DOHH2 (cell line): ENCODE results near the gene ITGA8.

Experiments used
- EZH2phosphoT487 ChIP-seq: fragments of 200-600 bp; sonication (generic); IDR thresholded peaks from 2 replicates; pipeline ENCODE4 v1.6.1; 2017; ENCODE audit warnings: borderline replicate concordance, mild to moderate bottlenecking, antibody characterized with exemption, low read length, moderate library complexity, mixed read lengths
- TF ChIP-seq, protein P1 (sequence below): fragments of 200-600 bp; sonication (generic); IDR thresholded peaks from one replicate; pipeline ENCODE4 v1.5.1; 2014; ENCODE audit warnings: antibody characterized with exemption, mild to moderate bottlenecking, low read depth, low read length; ENCODE audit not compliant: poor library complexity, severe bottlenecking

GRCh38 chr10:15539262-15539661, 180.5 kb downstream of the ITGA8 start:
- TF ChIP-seq, protein P1, sequence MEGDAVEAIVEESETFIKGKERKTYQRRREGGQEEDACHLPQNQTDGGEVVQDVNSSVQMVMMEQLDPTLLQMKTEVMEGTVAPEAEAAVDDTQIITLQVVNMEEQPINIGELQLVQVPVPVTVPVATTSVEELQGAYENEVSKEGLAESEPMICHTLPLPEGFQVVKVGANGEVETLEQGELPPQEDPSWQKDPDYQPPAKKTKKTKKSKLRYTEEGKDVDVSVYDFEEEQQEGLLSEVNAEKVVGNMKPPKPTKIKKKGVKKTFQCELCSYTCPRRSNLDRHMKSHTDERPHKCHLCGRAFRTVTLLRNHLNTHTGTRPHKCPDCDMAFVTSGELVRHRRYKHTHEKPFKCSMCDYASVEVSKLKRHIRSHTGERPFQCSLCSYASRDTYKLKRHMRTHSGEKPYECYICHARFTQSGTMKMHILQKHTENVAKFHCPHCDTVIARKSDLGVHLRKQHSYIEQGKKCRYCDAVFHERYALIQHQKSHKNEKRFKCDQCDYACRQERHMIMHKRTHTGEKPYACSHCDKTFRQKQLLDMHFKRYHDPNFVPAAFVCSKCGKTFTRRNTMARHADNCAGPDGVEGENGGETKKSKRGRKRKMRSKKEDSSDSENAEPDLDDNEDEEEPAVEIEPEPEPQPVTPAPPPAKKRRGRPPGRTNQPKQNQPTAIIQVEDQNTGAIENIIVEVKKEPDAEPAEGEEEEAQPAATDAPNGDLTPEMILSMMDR, result no peak
- no peak for TF ChIP-seq EZH2phosphoT487
